OCI-M2 (cell line): ENCODE results near the gene HTR3B.
"Not testable (repeated sequence)": the region's sequence is repeated elsewhere in the genome, so short reads cannot be mapped to it uniquely, and the experiment has no call there.

Source experiments
- DNase-seq: peaks from one replicate; lab custom pipeline; 2025; ENCODE audit not compliant: unreplicated experiment; lab: John Stamatoyannopoulos, UW

The HTR3B gene

GRCh38 chr11:113942256-113942655, 37.7 kb downstream of the HTR3B start:
- DNase-seq, result no peak

- not testable (repeated sequence) for DNase-seq
Measured at GRCh38 chr11:113946162-113946561, 41.6 kb downstream of the HTR3B start.

GRCh38 chr11:113947994-113948393, 43.4 kb downstream of the HTR3B start:
- no peak for DNase-seq

GRCh38 chr11:113949891-113950290, 45.3 kb downstream of the HTR3B start:
- DNase-seq, result no peak

GRCh38 chr11:113951537-113951936, 46.9 kb downstream of the HTR3B start:
- no peak for DNase-seq

- no peak for DNase-seq
Measured at GRCh38 chr11:113952070-113952469, 47.5 kb downstream of the HTR3B start.

GRCh38 chr11:113952588-113952987, 48.0 kb downstream of the HTR3B start:
- DNase-seq, result no peak

GRCh38 chr11:113954235-113954634, 49.6 kb downstream of the HTR3B start:
- DNase-seq, result no peak

- DNase-seq, result no peak
Measured at GRCh38 chr11:113956986-113957385, 52.4 kb downstream of the HTR3B start.

GRCh38 chr11:113960702-113961330, 56.2 kb downstream of the HTR3B start:
- no peak for DNase-seq

GRCh38 chr11:113967361-113967760, 62.8 kb downstream of the HTR3B start:
- DNase-seq, result no peak

GRCh38 chr11:113971506-113972195, 67.1 kb downstream of the HTR3B start:
- no peak for DNase-seq

GRCh38 chr11:113974741-113975470, 70.3 kb downstream of the HTR3B start, which contains the start of gene HTR3A:
TSS of gene HTR3A (plus strand) at chr11:113975108. CDS start at chr11:113975326, 218 bp downstream.
- no peak for DNase-seq

- no peak for DNase-seq
Measured at GRCh38 chr11:113977071-113977490, 72.5 kb downstream of the HTR3B start.

- no peak for DNase-seq
Measured at GRCh38 chr11:113977701-113978100, 73.1 kb downstream of the HTR3B start.

GRCh38 chr11:113979431-113979830, 74.8 kb downstream of the HTR3B start:
- no peak for DNase-seq

GRCh38 chr11:113980785-113981184, 76.2 kb downstream of the HTR3B start:
- DNase-seq, result no peak

- no peak for DNase-seq
Measured at GRCh38 chr11:113982306-113982705, 77.7 kb downstream of the HTR3B start.

GRCh38 chr11:113984781-113985180, 80.2 kb downstream of the HTR3B start:
- no peak for DNase-seq

- no peak for DNase-seq
Measured at GRCh38 chr11:113985906-113986305, 81.3 kb downstream of the HTR3B start.

- DNase-seq, result no peak
Measured at GRCh38 chr11:113986351-113987140, 82.0 kb downstream of the HTR3B start.
